Fibroblast of lung (primary cell): ENCODE results near the gene PEX16. TPM values are rescaled to one million over a fixed set of nuclear protein-coding genes. Genes with fewer than 3 reads are reported as not detected.

ENCODE experiments used
- DNase-seq, 2 donors: peaks; one replicate each; pipeline versions ENCODE4 v3.0.0 to v3.0.0-alpha.2; 2010; ENCODE audit warnings: low read depth in 2 of 2
- H2AFZ ChIP-seq: 2 replicates; pipeline ENCODE4 v1.5.1; 2012; ENCODE audit warnings: low read length, control low read depth, inconsistent platforms
- H3K27ac ChIP-seq: 2 replicates; pipeline ENCODE4 v1.5.1; 2011; ENCODE audit warnings: low read length, control low read depth; ENCODE audit not compliant: insufficient read depth
- H3K27me3 ChIP-seq: 2 replicates; pipeline ENCODE4 v1.5.1; 2011; ENCODE audit warnings: mild to moderate bottlenecking, low read length; ENCODE audit not compliant: control insufficient read depth, insufficient read depth
- H3K36me3 ChIP-seq: 2 replicates; pipeline ENCODE4 v1.5.1; 2011; ENCODE audit warnings: low read length; ENCODE audit not compliant: control insufficient read depth, insufficient read depth
- H3K4me1 ChIP-seq: 2 replicates; pipeline ENCODE4 v1.5.1; 2011; ENCODE audit warnings: low read length; ENCODE audit not compliant: control insufficient read depth, insufficient read depth; ENCODE audit errors: extremely low read depth
- H3K4me2 ChIP-seq: 2 replicates; pipeline ENCODE4 v1.5.1; 2011; ENCODE audit warnings: low read length, control low read depth; ENCODE audit not compliant: insufficient read depth; ENCODE audit errors: extremely low read depth
- H3K4me3 ChIP-seq, 4 experiments: fragments of 200-600 bp in 1 of 4; sonication (generic) in 1 of 4; replicated peaks in 1 of 4; 2 replicates each; pipeline ENCODE4 v1.5.1; 2011 to 2016; ENCODE audit warnings: low read length in 4 of 4, low read depth in 3 of 4, mild to moderate bottlenecking in 3 of 4, control low read depth in 2 of 4, inconsistent platforms in 1 of 4, mixed read lengths in 1 of 4; ENCODE audit not compliant: insufficient read depth in 1 of 4; ENCODE audit errors: control extremely low read depth in 1 of 4
- H3K79me2 ChIP-seq: 2 replicates; pipeline ENCODE4 v1.5.1; 2012; ENCODE audit warnings: mild to moderate bottlenecking, low read length, inconsistent platforms; ENCODE audit not compliant: control insufficient read depth, insufficient read depth
- H3K9ac ChIP-seq: 2 replicates; pipeline ENCODE4 v1.5.1; 2011; ENCODE audit warnings: mild to moderate bottlenecking, low read length, control low read depth; ENCODE audit not compliant: insufficient read depth
- H3K9me3 ChIP-seq: 2 replicates; pipeline ENCODE4 v1.5.1; 2012; ENCODE audit warnings: low read depth, low read length; ENCODE audit not compliant: control insufficient read depth, insufficient read depth
- H4K20me1 ChIP-seq: 2 replicates; pipeline ENCODE4 v1.5.1; 2011; ENCODE audit warnings: low read length; ENCODE audit not compliant: control insufficient read depth, insufficient read depth; ENCODE audit errors: extremely low read depth
- EZH2 ChIP-seq: IDR thresholded peaks from 2 replicates; pipeline ENCODE4 v1.5.1; 2012; ENCODE audit warnings: low read length, control low read depth, mild to moderate bottlenecking; ENCODE audit errors: missing control alignments
- polyA plus RNA-seq, 2 donors: library from polyadenylated mRNA; depleted of rRNA in 1 of 2; stranded (reverse) in 1 of 2; unstranded in 1 of 2; fragments of >200 nt; gene quantifications; 2 replicates each; pipeline ENCODE4 v1.2.1, GENCODE V29; 2011 to 2012; ENCODE audit warnings: missing spikeins in 1 of 2
- total RNA-seq: library from RNA; depleted of rRNA; stranded (reverse); fragments of >200 nt; gene quantifications from 2 replicates; pipeline ENCODE4 v1.2.1, GENCODE V29; 2014
- TF ChIP-seq, protein P1 (sequence below), 2 donors: IDR thresholded peaks in 1 of 2; conservative IDR thresholded peaks in 1 of 2; 1 replicate in 1 of 2; 2 replicates in 1 of 2; pipeline ENCODE4 v1.5.1; 2011 to 2012; ENCODE audit warnings: low read length in 2 of 2, control low read depth in 1 of 2, inconsistent platforms in 1 of 2, low read depth in 1 of 2, mild to moderate bottlenecking in 1 of 2

PEX16 gene
- total and polyA plus RNA-seq, 2 donors (not counting 1 experiment from before 2014, with no cell fraction given): 11.0 to 44.4 TPM

DNA sequence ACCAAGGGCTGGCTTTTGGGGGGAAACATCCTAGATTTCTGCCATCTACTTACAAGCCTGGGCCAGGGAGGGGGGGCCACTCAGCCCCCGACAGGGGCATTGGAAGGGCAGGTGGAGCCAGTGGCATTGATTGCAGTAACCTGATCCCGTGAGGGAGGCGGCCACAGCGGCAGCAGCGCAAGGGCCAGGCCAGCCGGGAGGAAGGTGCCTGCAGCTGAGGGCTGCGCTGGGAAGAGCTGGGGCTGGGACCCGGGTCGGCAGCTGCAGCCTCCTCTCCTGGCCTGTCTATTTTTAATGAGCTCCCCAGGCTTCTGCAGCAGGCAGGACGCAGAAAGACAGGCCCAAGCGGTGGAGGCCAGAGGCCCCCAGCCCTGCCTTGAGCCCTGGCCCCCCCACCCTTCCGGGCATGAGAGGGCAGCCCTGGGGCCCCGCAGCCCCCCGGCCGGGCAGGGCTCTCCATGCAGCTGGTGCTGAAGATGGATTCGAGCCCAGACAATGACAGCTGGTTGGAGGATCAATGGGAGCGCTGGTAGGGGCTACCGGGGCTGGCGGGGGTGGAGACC is 21.2 kb downstream of the PEX16 start:
- TF ChIP-seq, protein P1, sequence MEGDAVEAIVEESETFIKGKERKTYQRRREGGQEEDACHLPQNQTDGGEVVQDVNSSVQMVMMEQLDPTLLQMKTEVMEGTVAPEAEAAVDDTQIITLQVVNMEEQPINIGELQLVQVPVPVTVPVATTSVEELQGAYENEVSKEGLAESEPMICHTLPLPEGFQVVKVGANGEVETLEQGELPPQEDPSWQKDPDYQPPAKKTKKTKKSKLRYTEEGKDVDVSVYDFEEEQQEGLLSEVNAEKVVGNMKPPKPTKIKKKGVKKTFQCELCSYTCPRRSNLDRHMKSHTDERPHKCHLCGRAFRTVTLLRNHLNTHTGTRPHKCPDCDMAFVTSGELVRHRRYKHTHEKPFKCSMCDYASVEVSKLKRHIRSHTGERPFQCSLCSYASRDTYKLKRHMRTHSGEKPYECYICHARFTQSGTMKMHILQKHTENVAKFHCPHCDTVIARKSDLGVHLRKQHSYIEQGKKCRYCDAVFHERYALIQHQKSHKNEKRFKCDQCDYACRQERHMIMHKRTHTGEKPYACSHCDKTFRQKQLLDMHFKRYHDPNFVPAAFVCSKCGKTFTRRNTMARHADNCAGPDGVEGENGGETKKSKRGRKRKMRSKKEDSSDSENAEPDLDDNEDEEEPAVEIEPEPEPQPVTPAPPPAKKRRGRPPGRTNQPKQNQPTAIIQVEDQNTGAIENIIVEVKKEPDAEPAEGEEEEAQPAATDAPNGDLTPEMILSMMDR (conservative IDR thresholded peaks at IDR 0.05 in 1 of 2, IDR thresholded peaks at IDR 0.05 in 1 of 2; ENCODE audit: low read depth in 1 of 2, low read length in 2 of 2): no peak
- no peak for TF ChIP-seq EZH2
- DNase-seq: no peak

DNA sequence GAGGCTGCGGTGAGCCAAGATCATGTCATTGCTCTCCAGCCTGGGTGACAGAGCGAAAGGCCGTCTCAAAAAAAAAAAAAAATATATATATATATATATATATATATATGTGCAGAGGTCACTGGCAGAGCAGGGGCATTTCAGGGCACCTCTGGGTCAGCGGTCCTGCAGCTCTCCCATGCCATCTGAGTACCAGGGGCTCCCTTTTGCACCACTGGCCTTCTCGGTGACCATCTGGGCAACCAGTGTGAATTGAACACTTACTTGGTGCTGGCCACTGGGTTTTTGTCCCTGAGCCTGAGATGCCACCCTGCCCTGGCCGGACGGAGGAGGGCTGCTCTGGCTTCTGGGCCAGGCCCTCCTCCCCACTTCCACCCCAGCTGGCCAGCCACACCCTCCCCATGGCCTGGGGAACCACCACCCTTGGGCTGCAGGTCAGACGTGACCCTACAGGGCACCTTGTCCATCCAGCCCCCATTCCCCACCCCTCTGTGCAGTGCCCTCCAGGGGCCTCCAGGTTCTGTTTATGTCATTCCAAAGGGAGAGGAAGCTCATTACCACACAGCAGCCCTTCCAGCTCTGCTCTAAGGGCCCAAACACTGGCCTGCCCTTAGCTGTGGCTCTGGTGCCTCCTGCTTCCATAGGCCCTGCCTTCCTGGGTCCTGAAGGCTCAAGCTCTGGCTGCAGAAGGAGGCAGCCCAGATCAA is 22.0 kb downstream of the PEX16 start:
- no peaks in the 10 kb centered on the region for H4K20me1 ChIP-seq
- peaks cover 3% of the 10 kb centered on the region for H3K4me1 ChIP-seq
- no peaks in the 10 kb centered on the region for H3K36me3 ChIP-seq
- H3K27me3 ChIP-seq: peaks cover 23% of the 10 kb centered on the region
- H3K4me3 ChIP-seq: no peak overlapping the region
- no peak overlapping the region for H2AFZ ChIP-seq
- no peak overlapping the region for H3K27ac ChIP-seq
- no peaks in the 10 kb centered on the region for H3K9me3 ChIP-seq
- TF ChIP-seq, protein P1 (conservative IDR thresholded peaks at IDR 0.05 in 1 of 2, IDR thresholded peaks at IDR 0.05 in 1 of 2; ENCODE audit: low read depth in 1 of 2, low read length in 2 of 2): no peak
- TF ChIP-seq EZH2: no peak
- DNase-seq: no peak
- no peaks in the 10 kb centered on the region for H3K79me2 ChIP-seq
- H3K4me2 ChIP-seq: no peak overlapping the region
- H3K9ac ChIP-seq: no peak overlapping the region

More for the DNA sequence above, 21.2 kb downstream of the PEX16 start:
- Histone ChIP-seq H3K79me2 (no peaks in the 10 kb centered on the region), H3K27me3 (peaks cover 23% of the 10 kb centered on the region), H2AFZ (no peak overlapping the region), H3K36me3 (no peaks in the 10 kb centered on the region), H3K27ac (no peak overlapping the region), H3K4me3 (no peak overlapping the region), H3K4me2 (no peak overlapping the region), H3K4me1 (peaks cover 3% of the 10 kb centered on the region), H3K9ac (no peak overlapping the region), H4K20me1 (no peaks in the 10 kb centered on the region), H3K9me3 (no peaks in the 10 kb centered on the region)

DNA sequence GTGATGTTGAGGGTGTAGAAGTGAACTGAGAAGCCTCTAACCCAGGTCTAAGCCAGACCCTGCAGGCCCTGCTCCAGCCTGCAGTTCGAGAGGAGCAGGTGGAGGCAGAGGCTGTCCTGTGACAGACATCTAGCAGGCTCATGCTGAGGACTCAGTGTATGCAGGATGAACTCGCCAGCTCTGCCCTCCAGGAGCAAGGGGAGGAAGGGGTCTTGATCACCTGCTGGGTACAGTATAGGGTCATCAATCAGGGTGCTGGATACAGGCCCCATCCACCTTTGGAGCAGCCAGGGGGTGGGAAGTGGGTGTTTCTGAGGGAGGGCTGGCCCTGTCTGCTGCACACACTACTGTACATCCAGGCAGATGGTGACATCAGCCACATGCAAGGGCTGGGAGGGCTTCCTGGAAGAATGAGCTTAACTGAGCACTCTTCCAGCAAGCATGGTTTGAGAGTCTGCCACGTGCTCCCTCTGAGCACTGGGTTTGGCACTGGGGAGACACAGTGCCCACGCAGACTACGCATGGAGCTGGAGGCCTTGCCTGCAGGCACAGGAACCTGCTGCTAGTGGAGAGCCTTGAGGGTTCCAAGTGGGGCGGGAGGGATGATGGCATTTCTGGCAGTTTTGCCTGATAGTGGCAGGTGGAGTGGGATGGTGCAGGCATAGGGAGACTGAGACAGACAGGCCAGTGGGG is 23.0 kb downstream of the PEX16 start:
- no peaks in the 10 kb centered on the region for H4K20me1 ChIP-seq
- DNase-seq: no peak
- peaks cover 23% of the 10 kb centered on the region for H3K27me3 ChIP-seq
- H3K36me3 ChIP-seq: no peaks in the 10 kb centered on the region
- TF ChIP-seq EZH2: no peak
- TF ChIP-seq, protein P1 (conservative IDR thresholded peaks at IDR 0.05 in 1 of 2, IDR thresholded peaks at IDR 0.05 in 1 of 2; ENCODE audit: low read depth in 1 of 2, low read length in 2 of 2): no peak
- H3K4me3 ChIP-seq: no peak overlapping the region
- no peak overlapping the region for H3K27ac ChIP-seq
- no peak overlapping the region for H3K4me2 ChIP-seq
- no peak overlapping the region for H3K9ac ChIP-seq
- no peak overlapping the region for H2AFZ ChIP-seq
- peaks cover 3% of the 10 kb centered on the region for H3K4me1 ChIP-seq
- H3K9me3 ChIP-seq: no peaks in the 10 kb centered on the region
- H3K79me2 ChIP-seq: no peaks in the 10 kb centered on the region
